HG03139 (cell line): ENCODE data around the gene HIBADH.
"Not testable (repeated sequence)": the region's sequence is repeated elsewhere in the genome, so short reads cannot be mapped to it uniquely, and the experiment has no call there.

ENCODE experiments used
- ATAC-seq: cut with Tn5 transposase; IDR thresholded peaks from one replicate; pipeline ENCODE4 v1.9.1; 2021; ENCODE audit not compliant: unreplicated experiment

The HIBADH gene

GRCh38 chr7:27511370-27511769, 151.3 kb downstream of the HIBADH start:
- ATAC-seq = not testable (repeated sequence)

DNA sequence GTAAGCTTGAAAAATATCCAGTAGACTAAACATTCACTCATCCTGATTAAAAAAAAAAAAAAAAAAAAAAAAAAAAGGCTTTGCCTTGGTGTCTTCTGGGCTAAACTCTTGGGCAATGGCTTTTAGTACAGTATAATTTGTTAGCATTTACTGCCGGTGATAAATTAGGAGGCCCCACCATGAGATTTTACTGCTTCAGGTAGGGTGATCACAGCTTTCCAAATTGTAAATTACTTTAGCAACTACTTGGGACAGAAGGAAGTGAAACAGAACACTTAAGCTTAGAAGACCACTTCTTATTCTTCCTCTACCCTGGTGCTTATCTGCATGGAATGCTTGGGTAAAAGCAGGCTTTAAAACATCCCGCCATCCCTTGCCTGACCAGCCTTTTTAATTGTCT, 152.1 kb downstream of the HIBADH start:
- no peak for ATAC-seq

- ATAC-seq = not testable (repeated sequence)
Measured at GRCh38 chr7:27501879-27502278, 160.8 kb downstream of the HIBADH start.

GRCh38 chr7:27501001-27501400, 161.7 kb downstream of the HIBADH start:
- ATAC-seq = no peak

DNA sequence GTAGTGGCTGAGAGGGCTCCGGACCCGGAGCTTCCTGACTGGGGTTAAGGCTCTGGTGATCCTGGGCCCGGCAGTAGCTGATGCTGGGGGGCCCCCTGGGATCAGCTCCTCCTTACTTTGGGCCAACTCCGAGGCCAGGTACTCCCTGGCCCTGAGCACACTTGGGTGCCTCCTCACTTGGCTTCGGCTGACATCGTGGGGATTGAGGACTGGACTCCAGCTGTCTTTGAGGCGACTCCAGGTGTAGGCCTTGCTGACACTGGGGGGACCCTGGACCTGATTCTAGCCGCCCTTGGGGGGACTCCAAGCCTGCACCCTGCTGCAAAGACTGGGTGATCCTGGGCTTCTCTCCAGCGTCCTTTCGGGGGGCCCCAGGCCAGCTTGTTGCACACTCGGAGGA, 170.5 kb downstream of the HIBADH start:
- no peak for ATAC-seq

DNA sequence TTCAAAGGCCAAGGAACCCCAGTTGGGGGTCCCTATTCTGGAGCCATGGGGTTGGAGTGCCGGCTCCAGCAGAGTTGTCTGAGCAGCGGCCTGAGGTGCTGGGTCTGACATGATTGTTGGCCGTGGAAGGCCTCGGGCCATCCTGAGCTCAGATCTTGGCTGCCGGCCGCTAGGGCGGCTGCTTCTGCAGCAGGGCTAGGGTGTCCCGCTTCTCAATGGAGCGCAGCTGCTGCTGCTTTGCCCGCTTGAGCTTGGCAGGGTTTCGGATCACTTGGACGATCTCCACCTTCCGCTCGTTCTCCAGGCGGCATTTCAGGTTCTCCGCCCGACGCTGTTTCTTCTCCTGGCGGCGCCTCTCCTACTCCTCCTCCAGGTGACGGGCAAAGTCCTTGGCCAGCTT, 171.1 kb downstream of the HIBADH start:
- no peak for ATAC-seq

- ATAC-seq = no peak
Measured at GRCh38 chr7:27487509-27487908, 175.2 kb downstream of the HIBADH start.

DNA sequence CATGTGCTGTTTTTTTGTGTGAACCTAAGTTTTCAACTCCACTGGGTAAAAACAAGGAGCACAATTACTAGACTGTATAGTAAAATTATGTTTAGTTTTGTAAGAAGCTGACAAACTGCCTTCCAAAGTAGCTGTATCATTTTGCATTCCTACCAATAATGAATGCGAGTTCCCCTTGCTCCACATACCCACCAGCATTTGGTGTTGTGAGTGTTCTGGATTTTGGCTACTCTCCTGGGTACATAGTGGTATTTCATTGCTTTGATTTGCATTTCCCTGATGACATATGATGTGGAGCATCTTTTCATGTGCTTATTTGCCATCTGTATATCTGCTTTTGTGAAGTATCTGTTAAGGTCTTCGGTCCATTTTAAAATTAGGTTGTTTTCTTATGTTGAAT, 178.2 kb downstream of the HIBADH start:
- ATAC-seq = no peak

GRCh38 chr7:27482219-27482618, 180.5 kb downstream of the HIBADH start:
- ATAC-seq = no peak

GRCh38 chr7:27478556-27478955, 184.1 kb downstream of the HIBADH start:
- ATAC-seq = no peak

GRCh38 chr7:27478084-27478483, 184.6 kb downstream of the HIBADH start:
- no peak for ATAC-seq

DNA sequence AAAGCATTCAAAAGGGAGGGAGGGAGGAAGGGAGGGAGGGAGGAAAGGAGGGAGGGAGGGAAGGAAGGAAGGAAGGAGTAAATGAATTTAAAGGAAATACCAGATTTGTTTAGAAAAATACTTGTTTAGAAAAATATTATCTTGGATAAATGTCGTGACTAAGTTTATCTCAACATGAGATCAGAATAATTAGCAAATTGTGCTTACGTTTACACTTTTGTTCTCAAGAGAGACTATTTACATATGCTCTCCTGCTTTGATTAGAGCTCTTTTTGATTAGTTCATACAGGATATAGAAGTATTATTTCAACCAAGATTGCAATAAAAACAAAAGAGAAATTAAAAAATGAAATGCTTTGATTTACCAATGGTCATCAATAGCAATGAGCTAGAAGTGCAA, 186.2 kb downstream of the HIBADH start:
- ATAC-seq = no peak
